H9 (cell line): Measurements from ENCODE around the gene IFT25. TPM values are rescaled to one million over a fixed set of nuclear protein-coding genes. Genes with fewer than 3 reads are reported as not detected.

Experiments
- DNase-seq: peaks from one replicate; pipeline ENCODE4 v3.0.0-alpha.2; 2017
- H2AFZ ChIP-seq: one replicate; pipeline ENCODE4 v1.6.1; 2013; ENCODE audit warnings: mild to moderate bottlenecking, low read length, control low read depth, moderate library complexity
- H2AK5ac ChIP-seq: 2 replicates; pipeline ENCODE4 v1.6.1; 2013; ENCODE audit warnings: low read length, control low read depth, mixed read lengths; ENCODE audit not compliant: insufficient read length
- H2BK120ac ChIP-seq: one replicate; pipeline ENCODE4 v1.6.1; 2013; ENCODE audit warnings: low read depth, mild to moderate bottlenecking, low read length, control low read depth, inconsistent platforms; ENCODE audit not compliant: poor library complexity, severe bottlenecking
- H2BK12ac ChIP-seq: 2 replicates; pipeline ENCODE4 v1.6.1; 2013; ENCODE audit warnings: low read length, control low read depth, mixed read lengths, low read depth; ENCODE audit not compliant: insufficient read length
- H2BK15ac ChIP-seq: 2 replicates; pipeline ENCODE4 v1.6.1; 2013; ENCODE audit warnings: low read depth, low read length, control low read depth
- H2BK20ac ChIP-seq: one replicate; pipeline ENCODE4 v1.6.1; 2013; ENCODE audit warnings: low read depth, mild to moderate bottlenecking, low read length, control low read depth, inconsistent platforms; ENCODE audit not compliant: poor library complexity, severe bottlenecking
- H2BK5ac ChIP-seq: 2 replicates; pipeline ENCODE4 v1.6.1; 2013; ENCODE audit warnings: low read length, control low read depth, mixed read lengths; ENCODE audit not compliant: insufficient read length
- H3K14ac ChIP-seq: 2 replicates; pipeline ENCODE4 v1.6.1; 2013; ENCODE audit warnings: low read length, control low read depth; ENCODE audit not compliant: insufficient read depth
- H3K18ac ChIP-seq: 2 replicates; pipeline ENCODE4 v1.6.1; 2013; ENCODE audit warnings: low read depth, mild to moderate bottlenecking, mixed read lengths, low read length, control low read depth; ENCODE audit not compliant: insufficient read length
- H3K23ac ChIP-seq: 2 replicates; pipeline ENCODE4 v1.6.1; 2013; ENCODE audit warnings: low read length, control low read depth, mixed read lengths, low read depth; ENCODE audit not compliant: insufficient read length
- H3K23me2 ChIP-seq: 2 replicates; pipeline ENCODE4 v1.6.1; 2013; ENCODE audit warnings: low read depth, mild to moderate bottlenecking, mixed read lengths, low read length, control low read depth; ENCODE audit not compliant: insufficient read length, poor library complexity, severe bottlenecking
- H3K27ac ChIP-seq: 2 replicates; pipeline ENCODE4 v1.5.1; 2013; ENCODE audit warnings: low read length, control low read depth, mixed read lengths, low read depth; ENCODE audit not compliant: insufficient read length
- H3K27me3 ChIP-seq: 2 replicates; pipeline ENCODE4 v1.6.1; 2013; ENCODE audit warnings: low read length, control low read depth, inconsistent platforms; ENCODE audit not compliant: insufficient read depth
- H3K4ac ChIP-seq: 2 replicates; pipeline ENCODE4 v1.6.1; 2013; ENCODE audit warnings: low read depth, mild to moderate bottlenecking, control low read depth, inconsistent platforms, low read length, moderate library complexity
- H3K4me1 ChIP-seq: 2 replicates; pipeline ENCODE4 v1.6.1; 2013; ENCODE audit warnings: low read length, control low read depth, inconsistent platforms; ENCODE audit not compliant: insufficient read depth
- H3K4me2 ChIP-seq: 2 replicates; pipeline ENCODE4 v1.6.1; 2013; ENCODE audit warnings: low read length, control low read depth, mixed read lengths; ENCODE audit not compliant: insufficient read length, insufficient read depth
- H3K56ac ChIP-seq: 2 replicates; pipeline ENCODE4 v1.6.1; 2013; ENCODE audit warnings: low read depth, mild to moderate bottlenecking, mixed read lengths, low read length, control low read depth; ENCODE audit not compliant: insufficient read length
- H3K79me1 ChIP-seq: 2 replicates; pipeline ENCODE4 v1.6.1; 2013; ENCODE audit warnings: low read depth, mild to moderate bottlenecking, moderate library complexity, low read length, control low read depth, inconsistent platforms; ENCODE audit not compliant: insufficient read depth, poor library complexity, severe bottlenecking
- H3K79me2 ChIP-seq: 2 replicates; pipeline ENCODE4 v1.6.1; 2013; ENCODE audit warnings: low read length, control low read depth, inconsistent platforms; ENCODE audit not compliant: insufficient read depth
- H3K9ac ChIP-seq: 2 replicates; pipeline ENCODE4 v1.6.1; 2013; ENCODE audit warnings: low read length, control low read depth, mixed read lengths; ENCODE audit not compliant: insufficient read length; ENCODE audit errors: extremely low read depth
- H3K9me3 ChIP-seq: one replicate; pipeline ENCODE4 v1.6.1; 2013; ENCODE audit warnings: low read depth, low read length, inconsistent platforms; ENCODE audit not compliant: control insufficient read depth
- H3T11ph ChIP-seq: one replicate; pipeline ENCODE4 v1.6.1; 2013; ENCODE audit warnings: mild to moderate bottlenecking, low read length, control low read depth, inconsistent platforms
- H4K20me1 ChIP-seq: one replicate; pipeline ENCODE4 v1.6.1; 2013; ENCODE audit not compliant: control insufficient read depth, insufficient read length, insufficient read depth
- H4K5ac ChIP-seq: 2 replicates; pipeline ENCODE4 v1.6.1; 2013; ENCODE audit warnings: low read depth, mild to moderate bottlenecking, mixed read lengths, low read length, control low read depth; ENCODE audit not compliant: insufficient read length
- H4K8ac ChIP-seq: replicated peaks from 2 replicates; pipeline ENCODE4 v1.6.1; 2013; ENCODE audit warnings: low read length, control low read depth, mixed read lengths, low read depth; ENCODE audit not compliant: insufficient read length
- H4K91ac ChIP-seq: 2 replicates; pipeline ENCODE4 v1.6.1; 2013; ENCODE audit warnings: low read depth, mild to moderate bottlenecking, moderate library complexity, mixed read lengths, low read length, control low read depth; ENCODE audit not compliant: insufficient read length
- H3K27ac Mint-ChIP-seq, 3 experiments: 2 replicates in 2 of 3; 3 replicates in 1 of 3; pipeline ENCODE4 v1.8.0; 2020 to 2021; ENCODE audit warnings: mixed read lengths in 3 of 3, mild to moderate bottlenecking in 1 of 3, moderate library complexity in 1 of 3
- H3K27me3 Mint-ChIP-seq: 2 replicates; pipeline ENCODE4 v1.8.0; 2021; ENCODE audit warnings: low read depth, mild to moderate bottlenecking, moderate library complexity, mixed read lengths
- H3K36me3 Mint-ChIP-seq, 3 experiments: 2 replicates in 2 of 3; 3 replicates in 1 of 3; pipeline ENCODE4 v1.8.0; 2020 to 2021; ENCODE audit warnings: low read depth in 3 of 3, mixed read lengths in 3 of 3; ENCODE audit not compliant: insufficient read depth in 1 of 3
- H3K4me1 Mint-ChIP-seq, 2 experiments: 2 replicates each; pipeline ENCODE4 v1.8.0; 2020; ENCODE audit warnings: mixed read lengths in 2 of 2
- H3K4me3 Mint-ChIP-seq, 2 experiments: 2 replicates in 1 of 2; 3 replicates in 1 of 2; pipeline ENCODE4 v1.8.0; 2020 to 2021; ENCODE audit warnings: mild to moderate bottlenecking in 2 of 2, mixed read lengths in 2 of 2, moderate library complexity in 1 of 2
- H3K9me3 Mint-ChIP-seq, 2 experiments: 2 replicates in 1 of 2; 3 replicates in 1 of 2; pipeline ENCODE4 v1.8.0; 2020; ENCODE audit warnings: mild to moderate bottlenecking in 2 of 2, mixed read lengths in 2 of 2, moderate library complexity in 1 of 2
- WGBS: extraction: QIAGEN DNeasy Blood & Tissue Kit; methylation state at CpG from one replicate; pipeline ENCODE4 v1.1.7; 2013; ENCODE audit warnings: missing lambda C conversion rate, low lambda C conversion rate, mixed read lengths; ENCODE audit not compliant: insufficient read length; ENCODE audit errors: extremely low coverage; 5-methylcytosine and 5-hydroxymethylcytosine counted together
- total RNA-seq: library from RNA; stranded (reverse); gene quantifications from 2 replicates; pipeline ENCODE4 v1.2.1, GENCODE V29; 2021
- TF ChIP-seq, protein P1 (sequence below): fragments of 200-600 bp; sonication (generic); conservative IDR thresholded peaks from 3 replicates; pipeline ENCODE4 v1.8.0; 2021; ENCODE audit warnings: antibody characterized with exemption, mild to moderate bottlenecking

The IFT25 gene
- total RNA-seq, 1 experiment from 2014 or later: 36.8 TPM

DNA sequence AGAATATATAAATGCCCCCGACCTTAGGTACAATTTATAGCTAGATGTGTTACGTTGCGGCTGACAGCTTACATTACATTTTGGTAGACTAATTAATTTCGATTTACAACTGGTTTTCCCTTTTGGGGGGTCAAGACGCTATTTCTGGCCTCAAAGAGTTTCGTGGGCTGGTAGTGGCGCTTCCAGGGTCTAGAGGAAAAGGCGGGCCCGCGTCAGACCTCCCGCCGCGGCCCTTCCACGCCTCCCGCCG lies 391 bp downstream of the IFT25 start:
- TF ChIP-seq, protein P1, sequence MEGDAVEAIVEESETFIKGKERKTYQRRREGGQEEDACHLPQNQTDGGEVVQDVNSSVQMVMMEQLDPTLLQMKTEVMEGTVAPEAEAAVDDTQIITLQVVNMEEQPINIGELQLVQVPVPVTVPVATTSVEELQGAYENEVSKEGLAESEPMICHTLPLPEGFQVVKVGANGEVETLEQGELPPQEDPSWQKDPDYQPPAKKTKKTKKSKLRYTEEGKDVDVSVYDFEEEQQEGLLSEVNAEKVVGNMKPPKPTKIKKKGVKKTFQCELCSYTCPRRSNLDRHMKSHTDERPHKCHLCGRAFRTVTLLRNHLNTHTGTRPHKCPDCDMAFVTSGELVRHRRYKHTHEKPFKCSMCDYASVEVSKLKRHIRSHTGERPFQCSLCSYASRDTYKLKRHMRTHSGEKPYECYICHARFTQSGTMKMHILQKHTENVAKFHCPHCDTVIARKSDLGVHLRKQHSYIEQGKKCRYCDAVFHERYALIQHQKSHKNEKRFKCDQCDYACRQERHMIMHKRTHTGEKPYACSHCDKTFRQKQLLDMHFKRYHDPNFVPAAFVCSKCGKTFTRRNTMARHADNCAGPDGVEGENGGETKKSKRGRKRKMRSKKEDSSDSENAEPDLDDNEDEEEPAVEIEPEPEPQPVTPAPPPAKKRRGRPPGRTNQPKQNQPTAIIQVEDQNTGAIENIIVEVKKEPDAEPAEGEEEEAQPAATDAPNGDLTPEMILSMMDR: no peak
- H3K9me3 Mint-ChIP-seq: no peaks in the 10 kb centered on the region

More for the DNA sequence above, 391 bp downstream of the IFT25 start:
- Histone ChIP-seq H3K23ac (no peak overlapping the region), H3K14ac (no peak overlapping the region), H3K56ac (no peak overlapping the region), H2BK12ac (no peak overlapping the region), H4K91ac (no peak overlapping the region), H2AFZ (no peak overlapping the region), H3K4ac (no peak overlapping the region), H3K79me1 (no peaks in the 10 kb centered on the region), H4K8ac (no peak overlapping the region), H4K5ac (no peak overlapping the region), H3K23me2 (peaks cover 13% of the 10 kb centered on the region), H2BK15ac (no peak overlapping the region), H3T11ph (no peak overlapping the region), H3K4me2 (peak overlapping the region; percentile 65), H2BK5ac (no peak overlapping the region), H3K27ac (no peak overlapping the region), H2AK5ac (no peak overlapping the region), H3K9me3 (no peaks in the 10 kb centered on the region), H3K4me1 (peaks cover 5% of the 10 kb centered on the region), H2BK120ac (no peak overlapping the region), H3K27me3 (no peaks in the 10 kb centered on the region), H3K79me2 (no peaks in the 10 kb centered on the region; the same call in 1 of the 2 replicates), H2BK20ac (no peak overlapping the region), H3K18ac (no peak overlapping the region), H3K9ac (no peak overlapping the region), H4K20me1 (no peaks in the 10 kb centered on the region)
- peaks cover 0 to 9% (median 0%) of the 10 kb centered on the region in 3 experiments; a peak in 3 of 7 replicates for H3K36me3 Mint-ChIP-seq
- H3K27ac Mint-ChIP-seq: peak overlapping the region; percentile 51 to 87 (median 79); a peak in 5 of 7 replicates
- no CpG with 5 or more reads among the region's 16 CpGs for WGBS
- H3K4me3 Mint-ChIP-seq: peak overlapping the region; percentile 91 to 97
- DNase-seq: no peak
- peaks cover 44 to 57% of the 10 kb centered on the region in 2 experiments for H3K4me1 Mint-ChIP-seq
- H3K27me3 Mint-ChIP-seq: no peaks in the 10 kb centered on the region; the same call in none of the 2 replicates
